PFSK-1 (cell line): ENCODE measurements around the gene SEMA6D.

Source experiments
- FOXP2 ChIP-seq: optimal IDR thresholded peaks from 2 replicates; pipeline ENCODE3; 2011; ENCODE audit warnings: borderline replicate concordance, control low read depth, inconsistent platforms; ENCODE audit not compliant: insufficient read depth; ENCODE audit errors: extremely low read length, extremely low read depth
- POLR2AphosphoS5 ChIP-seq: IDR thresholded peaks from 2 replicates; pipeline ENCODE4 v1.6.1; 2012; ENCODE audit warnings: low read depth, mild to moderate bottlenecking, control low read depth, low read length, moderate library complexity
- SIN3A ChIP-seq: IDR thresholded peaks from 2 replicates; pipeline ENCODE4 v1.6.1; 2012; ENCODE audit warnings: mild to moderate bottlenecking, low read length, moderate library complexity, borderline replicate concordance; ENCODE audit not compliant: insufficient read depth
- TAF1 ChIP-seq: IDR thresholded peaks from 2 replicates; pipeline ENCODE4 v1.6.1; 2012; ENCODE audit warnings: low read length, control low read depth, borderline replicate concordance; ENCODE audit not compliant: insufficient read depth
- TF ChIP-seq, protein P1 (sequence below), 2 experiments: IDR thresholded peaks; 2 replicates each; pipeline versions ENCODE4 v1.6.1 to v1.8.0; 2011 to 2012; ENCODE audit warnings: low read depth in 2 of 2, low read length in 2 of 2, control low read depth in 1 of 2, inconsistent platforms in 1 of 2, mild to moderate bottlenecking in 1 of 2, moderate library complexity in 1 of 2; ENCODE audit not compliant: insufficient read depth in 1 of 2

SEMA6D gene

DNA sequence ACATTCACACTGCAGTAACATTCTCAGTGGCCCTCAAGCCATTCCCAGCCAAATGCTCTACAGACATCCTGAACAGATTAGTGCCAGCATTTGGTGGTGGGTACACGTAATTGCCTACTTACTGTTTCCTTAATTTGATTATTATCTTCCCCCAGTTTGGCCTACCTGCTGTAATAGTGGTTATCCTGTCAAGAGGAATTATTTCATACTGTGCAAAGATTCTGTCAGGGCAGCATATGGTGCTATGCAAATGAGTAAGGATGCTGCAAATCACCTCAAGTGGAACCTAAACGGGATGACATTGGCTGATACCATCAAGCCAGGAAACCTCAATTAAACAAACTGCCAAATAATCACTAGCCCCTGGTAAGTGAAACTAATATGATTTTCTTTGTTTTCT is 88.7 kb downstream of the SEMA6D start:
- TF ChIP-seq, protein P1, sequence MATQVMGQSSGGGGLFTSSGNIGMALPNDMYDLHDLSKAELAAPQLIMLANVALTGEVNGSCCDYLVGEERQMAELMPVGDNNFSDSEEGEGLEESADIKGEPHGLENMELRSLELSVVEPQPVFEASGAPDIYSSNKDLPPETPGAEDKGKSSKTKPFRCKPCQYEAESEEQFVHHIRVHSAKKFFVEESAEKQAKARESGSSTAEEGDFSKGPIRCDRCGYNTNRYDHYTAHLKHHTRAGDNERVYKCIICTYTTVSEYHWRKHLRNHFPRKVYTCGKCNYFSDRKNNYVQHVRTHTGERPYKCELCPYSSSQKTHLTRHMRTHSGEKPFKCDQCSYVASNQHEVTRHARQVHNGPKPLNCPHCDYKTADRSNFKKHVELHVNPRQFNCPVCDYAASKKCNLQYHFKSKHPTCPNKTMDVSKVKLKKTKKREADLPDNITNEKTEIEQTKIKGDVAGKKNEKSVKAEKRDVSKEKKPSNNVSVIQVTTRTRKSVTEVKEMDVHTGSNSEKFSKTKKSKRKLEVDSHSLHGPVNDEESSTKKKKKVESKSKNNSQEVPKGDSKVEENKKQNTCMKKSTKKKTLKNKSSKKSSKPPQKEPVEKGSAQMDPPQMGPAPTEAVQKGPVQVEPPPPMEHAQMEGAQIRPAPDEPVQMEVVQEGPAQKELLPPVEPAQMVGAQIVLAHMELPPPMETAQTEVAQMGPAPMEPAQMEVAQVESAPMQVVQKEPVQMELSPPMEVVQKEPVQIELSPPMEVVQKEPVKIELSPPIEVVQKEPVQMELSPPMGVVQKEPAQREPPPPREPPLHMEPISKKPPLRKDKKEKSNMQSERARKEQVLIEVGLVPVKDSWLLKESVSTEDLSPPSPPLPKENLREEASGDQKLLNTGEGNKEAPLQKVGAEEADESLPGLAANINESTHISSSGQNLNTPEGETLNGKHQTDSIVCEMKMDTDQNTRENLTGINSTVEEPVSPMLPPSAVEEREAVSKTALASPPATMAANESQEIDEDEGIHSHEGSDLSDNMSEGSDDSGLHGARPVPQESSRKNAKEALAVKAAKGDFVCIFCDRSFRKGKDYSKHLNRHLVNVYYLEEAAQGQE (IDR thresholded peaks at IDR 0.05; ENCODE audit: insufficient read depth in 1 of 2, low read depth in 2 of 2, low read length in 2 of 2): no peak
- TF ChIP-seq POLR2AphosphoS5 (no peak), SIN3A (no peak)

DNA sequence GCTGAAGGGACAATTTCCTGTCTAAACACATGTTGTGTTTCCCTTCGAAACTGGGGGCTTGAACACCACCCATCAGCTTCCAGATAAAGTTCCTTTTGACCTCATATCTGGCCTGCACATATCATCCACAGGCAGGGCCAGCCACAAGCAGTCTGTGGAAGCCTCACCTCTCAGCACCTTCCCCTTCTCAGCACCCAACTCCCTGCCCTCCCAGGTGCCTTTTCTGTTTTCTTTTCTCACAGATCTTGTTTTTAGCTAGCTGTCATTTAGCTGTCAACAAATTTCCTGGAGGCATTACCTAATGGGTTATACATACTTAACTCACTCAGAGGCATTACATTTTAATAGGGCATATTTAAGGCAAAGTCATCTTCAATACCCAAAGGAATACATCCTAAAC is 93.9 kb downstream of the SEMA6D start:
- TF ChIP-seq SIN3A (no peak), POLR2AphosphoS5 (no peak), TAF1 (no peak), FOXP2 (no peak)
- TF ChIP-seq, protein P1 (IDR thresholded peaks at IDR 0.05; ENCODE audit: insufficient read depth in 1 of 2, low read depth in 2 of 2, low read length in 2 of 2): no peak

DNA sequence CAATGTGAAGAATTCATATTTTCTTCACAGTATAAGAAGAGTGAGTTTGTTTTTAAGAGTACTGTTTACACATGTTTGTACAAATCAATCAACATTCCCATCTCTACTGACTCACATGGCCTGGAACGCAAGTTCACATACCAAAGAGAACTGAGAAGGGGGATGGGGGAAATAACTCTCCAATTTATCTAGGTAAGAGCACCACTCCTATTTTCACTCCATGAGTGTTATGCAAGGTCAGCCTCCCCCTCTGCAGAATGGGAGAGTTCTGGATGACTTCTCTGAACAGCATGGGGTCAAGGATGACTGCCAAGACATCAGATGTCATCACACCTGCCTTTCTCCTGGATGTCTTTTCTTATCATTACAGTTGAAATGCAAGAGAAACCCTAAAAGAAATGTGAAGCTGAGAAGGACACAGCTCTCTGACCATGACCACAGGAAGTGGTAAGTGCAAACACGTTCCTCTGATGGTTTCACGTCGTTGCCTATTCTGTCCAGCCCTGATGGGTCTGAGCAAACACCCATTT is 95.2 kb downstream of the SEMA6D start:
- TF ChIP-seq TAF1: no peak
- TF ChIP-seq POLR2AphosphoS5: no peak
- TF ChIP-seq, protein P1 (IDR thresholded peaks at IDR 0.05; ENCODE audit: insufficient read depth in 1 of 2, low read depth in 2 of 2, low read length in 2 of 2): no peak
- TF ChIP-seq SIN3A: no peak
- no peak for TF ChIP-seq FOXP2

DNA sequence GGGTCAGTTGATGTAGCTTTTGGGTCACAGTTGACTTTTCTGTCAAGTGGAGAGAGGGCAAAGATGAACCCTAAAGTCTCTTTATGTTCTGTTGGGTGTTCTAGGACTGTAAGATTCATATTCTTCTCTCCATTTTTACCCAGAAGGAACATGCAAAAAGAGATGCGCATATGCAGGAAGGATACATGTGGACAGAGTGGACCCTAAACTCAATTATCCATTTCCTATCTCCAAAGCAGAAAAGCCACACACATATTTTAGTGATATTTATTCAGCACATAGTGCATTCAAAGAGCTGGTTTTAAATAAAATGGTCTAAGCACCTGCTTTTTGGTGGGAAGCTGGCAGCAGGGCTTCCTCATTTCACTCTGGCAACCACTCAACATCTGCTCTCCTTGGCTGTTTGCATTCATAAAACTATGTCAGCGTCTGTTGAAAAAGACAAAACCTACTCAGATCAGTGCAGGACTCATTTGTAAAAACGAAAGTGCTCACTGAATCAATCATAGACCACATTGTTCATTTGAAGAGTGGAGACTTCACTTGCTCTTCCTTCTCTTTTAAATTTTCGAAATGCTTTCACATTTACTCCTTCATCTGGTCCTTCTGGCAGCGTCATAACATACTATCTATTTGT is 96.6 kb downstream of the SEMA6D start:
- TF ChIP-seq TAF1 (no peak), SIN3A (no peak), FOXP2 (no peak), POLR2AphosphoS5 (no peak)
- TF ChIP-seq, protein P1 (IDR thresholded peaks at IDR 0.05; ENCODE audit: insufficient read depth in 1 of 2, low read depth in 2 of 2, low read length in 2 of 2): no peak

DNA sequence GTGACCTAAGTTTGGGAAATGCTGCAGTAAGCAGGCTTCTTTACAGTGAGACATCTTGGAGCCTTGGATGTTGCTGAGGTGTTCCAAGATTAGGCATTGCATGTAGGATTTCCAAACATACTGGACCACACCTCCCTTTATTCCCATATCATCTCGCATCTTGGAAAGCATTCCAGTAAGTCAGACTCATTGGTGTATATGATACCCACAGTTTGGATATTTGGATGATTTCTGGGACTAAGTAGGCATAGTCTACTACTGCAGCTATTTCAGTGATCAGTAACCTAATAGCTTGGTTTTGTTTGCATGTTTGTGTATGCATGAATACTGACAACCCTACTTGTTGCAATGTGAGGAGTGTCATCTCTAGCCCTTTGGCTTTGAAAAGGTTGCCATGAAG is 97.3 kb downstream of the SEMA6D start:
- TF ChIP-seq TAF1 (no peak), FOXP2 (no peak), POLR2AphosphoS5 (no peak), SIN3A (no peak)
- TF ChIP-seq, protein P1 (IDR thresholded peaks at IDR 0.05; ENCODE audit: insufficient read depth in 1 of 2, low read depth in 2 of 2, low read length in 2 of 2): no peak
